ENCODE data around the gene RIMBP2. TPM values are rescaled to one million over a fixed set of nuclear protein-coding genes. Genes with fewer than 3 reads are reported as not detected.

Gene RIMBP2
- total and polyA plus RNA-seq, 11 donors, result 2.1 TPM; not detected in 10

DNA sequence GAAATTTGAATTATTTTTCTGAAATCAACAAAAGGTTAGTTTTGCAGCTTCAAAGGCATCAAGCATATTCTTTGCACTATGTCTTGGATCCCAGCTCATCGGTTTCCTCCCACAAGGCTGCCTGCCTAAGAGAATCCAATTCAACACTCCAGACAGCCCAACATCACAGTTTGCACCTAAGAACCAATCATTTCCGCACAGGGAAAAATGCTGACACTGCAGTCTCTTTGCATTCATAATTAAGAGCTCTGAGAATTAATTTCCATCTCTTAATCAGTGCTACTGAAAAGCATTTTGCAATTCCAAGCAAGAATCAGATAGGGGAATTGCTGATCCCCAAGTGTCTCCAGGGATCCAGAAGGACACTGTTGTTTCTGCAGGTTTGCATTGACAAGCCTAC is 202.5 kb downstream of the RIMBP2 start:
- H3K4me1 ChIP-seq, result no peaks in the 10 kb centered on the region
- peaks cover 0 to 21% (median 4%) of the 10 kb centered on the region in 12 donors for H3K9me3 ChIP-seq
- no peaks in the 10 kb centered on the region for H3K36me3 ChIP-seq
- TF ChIP-seq POLR2A (IDR thresholded peaks at IDR 0.05) (no peak), CTCF (IDR thresholded peaks at IDR 0.05) (no peak)
- WGBS, 4 donors, result 73 to 80% (median 78%) methylated on average over 2 of the region's 2 CpGs
- H3K27me3 ChIP-seq, result peaks cover 0 to 20% (median 0%) of the 10 kb centered on the region in 9 donors
- ATAC-seq (no peak), DNase-seq (no peak)
- H3K4me3 ChIP-seq, result no peak overlapping the region
- no peak overlapping the region for H3K27ac ChIP-seq
- intact Hi-C loops (cut with DNase I), result no loop called here

DNA sequence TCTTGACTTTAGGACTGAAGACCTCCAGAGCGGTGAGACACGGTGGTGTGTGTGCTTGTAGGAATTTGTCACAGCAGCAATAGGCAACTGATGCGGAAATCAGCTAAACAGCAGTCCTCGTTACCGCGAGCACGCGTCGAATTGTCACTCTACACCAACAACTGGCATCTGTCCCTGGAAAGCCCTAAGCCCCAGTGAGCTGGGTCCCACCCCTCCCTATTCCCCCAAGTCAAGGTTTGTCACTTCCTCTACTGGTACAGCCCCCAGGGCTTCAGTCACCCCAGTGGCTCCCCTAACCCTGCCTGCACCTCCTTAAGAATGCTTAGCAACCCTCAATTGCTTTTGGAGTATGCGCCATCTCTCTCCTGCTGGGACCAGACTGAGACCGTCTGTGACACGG is 204.8 kb downstream of the RIMBP2 start:
- intact Hi-C loops (cut with DNase I), result no loop called here
- Histone ChIP-seq H3K27ac (no peak overlapping the region), H3K9me3 (peaks cover 0 to 11% (median 0%) of the 10 kb centered on the region in 12 donors), H3K4me3 (no peak overlapping the region), H3K36me3 (no peaks in the 10 kb centered on the region), H3K27me3 (peaks cover 0 to 18% (median 0%) of the 10 kb centered on the region in 9 donors), H3K4me1 (no peaks in the 10 kb centered on the region)
- TF ChIP-seq CTCF (IDR thresholded peaks at IDR 0.05) (no peak), POLR2A (IDR thresholded peaks at IDR 0.05) (no peak)
- WGBS, 4 donors, result 76 to 83% (median 80%) methylated on average over 12 of the region's 12 CpGs
- no peak for DNase-seq
- ATAC-seq, result no peak

GRCh38 chr12:130509454-130509853 is 206.6 kb downstream of the RIMBP2 start:
- Histone ChIP-seq H3K27me3 (peaks cover 0 to 7% (median 0%) of the 10 kb centered on the region in 9 donors), H3K4me3 (no peak overlapping the region), H3K27ac (no peak overlapping the region), H3K4me1 (no peaks in the 10 kb centered on the region), H3K36me3 (no peaks in the 10 kb centered on the region), H3K9me3 (no peaks in the 10 kb centered on the region)
- 71 to 82% (median 80%) methylated on average over 5 of the region's 5 CpGs for WGBS, 4 donors
- ATAC-seq (peak in 1 of 4 donors; percentile 40), DNase-seq (no peak)
- intact Hi-C loops (cut with DNase I), result no loop called here
- TF ChIP-seq POLR2A (IDR thresholded peaks at IDR 0.05) (no peak), CTCF (IDR thresholded peaks at IDR 0.05) (no peak)

DNA sequence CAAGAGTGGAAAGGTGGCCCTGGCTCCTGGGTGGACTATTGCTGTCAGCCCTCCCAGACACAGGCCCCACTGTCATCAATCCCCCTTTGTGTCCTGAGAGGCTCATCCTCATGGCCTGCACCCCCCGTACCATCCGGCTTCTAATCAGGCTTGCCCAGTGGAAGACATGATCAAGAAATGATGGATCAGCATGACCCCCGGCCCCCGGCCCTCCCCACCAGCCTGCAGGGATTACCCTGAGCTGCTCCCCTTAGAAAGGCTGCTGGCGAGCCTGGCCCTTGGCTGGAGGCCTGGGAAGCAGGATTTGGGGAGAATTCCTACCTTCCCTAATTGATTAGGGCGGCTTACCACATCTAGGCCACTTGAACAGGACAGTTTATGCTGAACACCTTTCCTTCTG is 207.3 kb downstream of the RIMBP2 start:
- no peaks in the 10 kb centered on the region for H3K4me1 ChIP-seq
- no peak overlapping the region for H3K27ac ChIP-seq
- peaks cover 0 to 9% (median 0%) of the 10 kb centered on the region in 9 donors for H3K27me3 ChIP-seq
- no peak for DNase-seq
- H3K4me3 ChIP-seq, result no peak overlapping the region
- TF ChIP-seq CTCF (IDR thresholded peaks at IDR 0.05) (no peak), POLR2A (IDR thresholded peaks at IDR 0.05) (no peak)
- intact Hi-C loops (cut with DNase I), result no loop called here
- no peaks in the 10 kb centered on the region for H3K9me3 ChIP-seq
- 66 to 74% (median 68%) methylated on average over 6 of the region's 6 CpGs for WGBS, 4 donors
- no peaks in the 10 kb centered on the region for H3K36me3 ChIP-seq
- ATAC-seq, result no peak
